ENCODE data around the gene MYO5C. TPM values are rescaled to one million over a fixed set of nuclear protein-coding genes. Genes with fewer than 3 reads are reported as not detected.

Gene MYO5C
- total RNA-seq, 1 experiment from 2014 or later, result 2.9 TPM

GRCh38 chr15:52276256-52276770 lies 19.3 kb downstream of the MYO5C start:
- Histone ChIP-seq H3K4me1 (no peaks in the 10 kb centered on the region), H3K27me3 (no peaks in the 10 kb centered on the region), H3K4me3 (no peak overlapping the region)

DNA sequence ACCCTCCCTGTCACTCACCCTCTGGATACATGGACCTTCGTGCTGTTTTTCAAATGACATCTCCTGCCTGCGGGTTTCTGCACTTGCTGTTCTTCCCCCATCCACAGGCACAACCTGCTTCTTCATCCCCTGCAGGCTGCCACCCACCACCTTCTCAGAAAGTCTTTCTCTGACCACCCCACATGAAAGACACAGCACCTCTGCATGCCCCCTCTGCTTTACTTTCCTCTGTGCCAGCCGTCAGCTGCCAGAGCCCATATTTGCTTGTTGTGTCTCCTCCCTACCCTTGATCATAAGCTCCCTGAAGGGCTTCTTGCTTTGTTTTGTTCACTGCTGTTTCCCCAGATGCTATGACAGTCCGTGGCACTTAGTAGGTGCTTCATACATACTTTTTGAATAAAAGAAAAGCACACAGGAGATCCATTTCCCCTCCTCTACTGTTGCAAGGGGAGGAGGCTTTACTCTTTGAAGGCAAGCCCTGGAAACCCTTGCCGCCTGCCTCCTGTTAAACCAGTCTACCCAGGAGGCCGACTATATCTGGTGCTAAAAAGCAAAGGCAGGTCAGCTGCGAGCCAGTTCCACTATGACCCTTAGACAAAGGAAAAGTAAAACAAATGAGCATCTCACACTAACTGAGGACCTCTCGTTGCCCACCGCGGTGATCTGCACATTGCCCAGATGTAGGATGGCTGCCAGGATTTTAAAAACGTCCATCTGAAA lies 31.9 kb downstream of the MYO5C start:
- Histone ChIP-seq H3K36me3 (no peaks in the 10 kb centered on the region), H3K9me3 (replicated peaks) (no peaks in the 10 kb centered on the region), H3K4me3 (no peak overlapping the region), H3K27me3 (no peaks in the 10 kb centered on the region), H3K4me1 (peaks cover 4% of the 10 kb centered on the region; the same call in 1 of the 2 replicates), H3K27ac (no peak overlapping the region)
- no peak for DNase-seq

More at GRCh38 chr15:52276256-52276770, 19.3 kb downstream of the MYO5C start:
- Histone ChIP-seq H3K9me3 (replicated peaks) (no peaks in the 10 kb centered on the region), H3K36me3 (no peaks in the 10 kb centered on the region), H3K27ac (no peak overlapping the region)
- DNase-seq, result no peak

DNA sequence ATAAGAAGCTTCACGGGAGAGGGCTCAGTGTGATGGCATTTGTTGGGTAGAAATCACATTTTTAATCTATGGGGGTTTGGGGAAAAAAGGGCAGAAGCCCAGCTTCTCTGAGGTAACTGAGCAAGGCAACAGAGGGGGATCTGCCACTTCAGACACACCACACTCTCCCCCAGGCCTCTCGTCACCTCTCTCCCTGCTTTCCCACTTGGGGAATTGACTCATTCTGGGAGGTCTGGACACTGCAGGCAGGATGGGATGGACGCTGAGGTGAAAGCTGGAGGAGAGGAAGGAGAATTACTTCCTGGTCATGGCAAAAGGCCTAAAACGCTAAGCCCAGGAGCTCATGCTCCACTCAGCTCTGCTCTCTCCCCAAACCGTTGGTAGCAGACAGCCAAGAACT lies 33.2 kb downstream of the MYO5C start:
- Histone ChIP-seq H3K4me1 (peaks cover 15% of the 10 kb centered on the region), H3K36me3 (no peaks in the 10 kb centered on the region), H3K27me3 (no peaks in the 10 kb centered on the region), H3K9me3 (replicated peaks) (no peaks in the 10 kb centered on the region), H3K4me3 (no peak overlapping the region), H3K27ac (no peak overlapping the region)
- no peak for DNase-seq

- Histone ChIP-seq H3K36me3 (no peaks in the 10 kb centered on the region), H3K27me3 (no peaks in the 10 kb centered on the region), H3K4me1 (peaks cover 22% of the 10 kb centered on the region), H3K27ac (no peak overlapping the region), H3K4me3 (no peak overlapping the region), H3K9me3 (replicated peaks) (no peaks in the 10 kb centered on the region)
- DNase-seq, result peak; percentile 36 to 51
These were observed 33.9 kb downstream of the MYO5C start for GRCh38 chr15:52261498-52262242.

- Histone ChIP-seq H3K4me1 (peaks cover 25% of the 10 kb centered on the region), H3K27me3 (no peaks in the 10 kb centered on the region), H3K27ac (no peak overlapping the region), H3K36me3 (no peaks in the 10 kb centered on the region), H3K4me3 (no peak overlapping the region), H3K9me3 (replicated peaks) (no peaks in the 10 kb centered on the region)
- DNase-seq, result no peak
These were observed 34.6 kb downstream of the MYO5C start for GRCh38 chr15:52261026-52261425.

GRCh38 chr15:52259503-52259902 lies 36.1 kb downstream of the MYO5C start:
- DNase-seq, result no peak
- Histone ChIP-seq H3K36me3 (no peaks in the 10 kb centered on the region), H3K27me3 (no peaks in the 10 kb centered on the region), H3K27ac (no peak overlapping the region), H3K4me3 (no peak overlapping the region), H3K4me1 (peaks cover 25% of the 10 kb centered on the region), H3K9me3 (replicated peaks) (no peaks in the 10 kb centered on the region)

GRCh38 chr15:52258461-52258860 lies 37.1 kb downstream of the MYO5C start:
- Histone ChIP-seq H3K4me1 (peaks cover 25% of the 10 kb centered on the region), H3K27me3 (no peaks in the 10 kb centered on the region), H3K36me3 (no peaks in the 10 kb centered on the region), H3K9me3 (replicated peaks) (no peaks in the 10 kb centered on the region), H3K27ac (no peak overlapping the region), H3K4me3 (no peak overlapping the region)
- no peak for DNase-seq

GRCh38 chr15:52257734-52258062 lies 37.9 kb downstream of the MYO5C start:
- DNase-seq, result peak; percentile 88 to 93
- Histone ChIP-seq H3K4me1 (peaks cover 25% of the 10 kb centered on the region), H3K36me3 (no peaks in the 10 kb centered on the region), H3K27ac (no peak overlapping the region), H3K27me3 (no peaks in the 10 kb centered on the region), H3K4me3 (no peak overlapping the region; the same call in 1 of the 2 replicates), H3K9me3 (replicated peaks) (no peaks in the 10 kb centered on the region)

DNA sequence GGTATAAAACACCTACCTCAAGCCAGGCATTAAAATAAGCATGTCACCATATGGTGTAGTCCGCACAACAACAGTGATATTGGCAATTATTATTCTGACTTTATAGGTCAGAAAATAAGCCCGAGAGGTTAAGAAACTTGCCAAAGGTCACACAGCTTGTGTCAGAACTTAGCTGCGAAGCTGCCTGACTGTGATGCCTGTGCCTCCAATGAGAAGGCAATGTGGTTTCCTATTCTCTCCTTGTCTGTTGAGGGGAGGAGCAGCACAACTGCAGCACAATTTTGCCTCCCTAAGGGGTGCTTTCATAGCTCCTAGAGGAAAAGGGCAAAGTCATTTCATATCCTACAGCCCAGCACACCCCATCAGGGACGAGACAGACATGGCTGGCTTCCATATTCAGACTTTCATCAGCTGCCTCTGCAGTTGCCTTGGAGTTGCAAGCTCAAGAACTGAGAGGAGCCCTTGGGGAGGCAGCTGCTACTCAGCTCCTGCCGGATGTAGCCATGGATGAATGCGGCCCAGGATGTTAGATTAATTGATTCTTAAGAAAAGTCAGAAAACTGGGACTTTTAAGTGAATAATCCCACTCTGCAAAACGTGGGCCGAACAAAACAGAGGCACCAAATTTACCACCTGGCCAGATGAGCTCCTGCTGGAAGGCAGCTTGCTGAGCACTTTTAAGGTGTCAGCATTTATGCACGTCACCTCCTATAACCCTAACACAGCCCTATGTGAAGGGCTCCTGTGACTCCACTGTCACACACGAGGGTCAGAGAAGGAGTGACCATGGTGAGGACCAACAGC lies 38.5 kb downstream of the MYO5C start:
- peak; percentile 72 to 79 for DNase-seq
- peaks cover 25% of the 10 kb centered on the region for H3K4me1 ChIP-seq

DNA sequence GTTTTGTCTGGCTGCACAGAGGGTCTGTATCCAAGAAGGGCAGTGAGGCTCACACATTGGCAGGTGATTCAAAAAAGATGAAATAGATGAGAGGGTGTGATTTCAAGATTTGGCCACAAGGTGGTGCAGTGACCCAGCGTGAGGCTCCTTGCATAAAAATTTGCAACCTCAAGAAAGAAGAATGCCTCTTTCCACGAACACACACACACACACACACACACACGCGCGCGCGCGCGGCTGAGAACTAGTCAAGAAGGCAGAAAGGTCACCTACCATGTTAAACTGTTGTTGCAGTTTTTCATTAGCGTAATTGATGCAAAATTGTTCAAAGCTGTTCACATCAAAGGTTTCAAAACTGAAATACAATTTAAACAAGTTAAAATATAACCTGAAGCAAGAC lies 39.2 kb downstream of the MYO5C start:
- no peaks in the 10 kb centered on the region for H3K27me3 ChIP-seq
- DNase-seq, result peak; percentile 57 to 85
- H3K4me3 ChIP-seq, result peak overlapping the region; percentile 18
- H3K9me3 ChIP-seq (replicated peaks), result no peaks in the 10 kb centered on the region
- H3K27ac ChIP-seq, result no peak overlapping the region
- H3K36me3 ChIP-seq, result no peaks in the 10 kb centered on the region
- H3K4me1 ChIP-seq, result peaks cover 21% of the 10 kb centered on the region

More for the DNA sequence above, 38.5 kb downstream of the MYO5C start:
- Histone ChIP-seq H3K27me3 (no peaks in the 10 kb centered on the region), H3K9me3 (replicated peaks) (no peaks in the 10 kb centered on the region), H3K27ac (no peak overlapping the region), H3K4me3 (peak overlapping the region; percentile 18), H3K36me3 (no peaks in the 10 kb centered on the region)

DNA sequence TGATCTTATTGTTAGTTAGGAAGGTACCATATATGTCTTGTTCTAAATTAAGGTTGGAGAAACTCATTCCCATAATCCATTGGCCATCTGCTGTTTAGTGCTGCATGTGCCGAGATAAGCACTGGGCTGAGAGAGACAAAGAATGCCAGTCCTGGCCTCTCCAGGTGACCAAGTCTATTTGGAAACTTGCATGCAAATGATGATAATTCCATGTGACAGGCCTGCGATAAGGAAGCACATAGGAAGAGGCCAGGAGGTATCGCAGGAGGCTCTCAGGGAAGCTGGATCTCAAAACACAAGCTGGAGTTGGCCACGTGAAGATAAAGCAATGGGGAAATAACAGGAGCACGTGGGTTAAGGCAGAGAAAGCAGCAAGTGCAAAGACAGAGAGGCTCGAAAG lies 39.7 kb downstream of the MYO5C start:
- no peak for DNase-seq
- Histone ChIP-seq H3K4me1 (peaks cover 21% of the 10 kb centered on the region), H3K36me3 (no peaks in the 10 kb centered on the region), H3K9me3 (replicated peaks) (no peaks in the 10 kb centered on the region), H3K27ac (no peak overlapping the region), H3K4me3 (no peak overlapping the region), H3K27me3 (no peaks in the 10 kb centered on the region)

DNA sequence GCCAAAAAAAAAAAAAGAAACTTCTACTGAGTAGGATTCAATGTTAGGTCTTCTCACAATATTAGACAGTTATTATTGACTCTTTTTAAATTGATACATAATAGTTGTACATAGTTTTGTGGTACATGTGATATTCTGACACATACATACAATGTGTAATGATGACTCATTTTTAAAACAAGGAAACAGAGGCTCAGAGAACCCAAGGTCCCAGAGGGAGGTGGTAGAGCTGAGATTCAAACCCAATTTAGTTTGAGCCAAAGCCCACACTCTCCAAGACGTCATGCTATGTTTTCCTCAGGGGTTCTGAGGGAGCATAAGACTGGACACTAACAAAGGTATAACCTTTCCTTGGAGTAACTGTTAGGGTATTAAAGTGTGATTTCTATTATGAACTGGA lies 40.6 kb downstream of the MYO5C start:
- Histone ChIP-seq H3K4me3 (no peak overlapping the region), H3K9me3 (replicated peaks) (no peaks in the 10 kb centered on the region), H3K27me3 (no peaks in the 10 kb centered on the region), H3K27ac (no peak overlapping the region), H3K36me3 (no peaks in the 10 kb centered on the region), H3K4me1 (peaks cover 21% of the 10 kb centered on the region)
- no peak for DNase-seq

GRCh38 chr15:52254391-52254790 lies 41.2 kb downstream of the MYO5C start:
- peaks cover 21% of the 10 kb centered on the region for H3K4me1 ChIP-seq
- no peak overlapping the region for H3K27ac ChIP-seq
- H3K36me3 ChIP-seq, result no peaks in the 10 kb centered on the region
- DNase-seq, result peak in 1 of 2 experiments; percentile 36
- no peaks in the 10 kb centered on the region for H3K9me3 ChIP-seq (replicated peaks)
- H3K27me3 ChIP-seq, result no peaks in the 10 kb centered on the region
- no peak overlapping the region for H3K4me3 ChIP-seq

GRCh38 chr15:52252781-52253180 lies 42.8 kb downstream of the MYO5C start:
- Histone ChIP-seq H3K36me3 (no peaks in the 10 kb centered on the region), H3K4me1 (peaks cover 14% of the 10 kb centered on the region), H3K9me3 (replicated peaks) (no peaks in the 10 kb centered on the region), H3K27me3 (no peaks in the 10 kb centered on the region), H3K4me3 (no peak overlapping the region), H3K27ac (no peak overlapping the region)
- DNase-seq, result no peak

Measured in SJCRH30 (cell line).